Measurements from ENCODE around the gene ENTREP1.
"Not testable (repeated sequence)": the region's sequence is repeated elsewhere in the genome, so short reads cannot be mapped to it uniquely, and the experiment has no call there.

Gene ENTREP1

DNA sequence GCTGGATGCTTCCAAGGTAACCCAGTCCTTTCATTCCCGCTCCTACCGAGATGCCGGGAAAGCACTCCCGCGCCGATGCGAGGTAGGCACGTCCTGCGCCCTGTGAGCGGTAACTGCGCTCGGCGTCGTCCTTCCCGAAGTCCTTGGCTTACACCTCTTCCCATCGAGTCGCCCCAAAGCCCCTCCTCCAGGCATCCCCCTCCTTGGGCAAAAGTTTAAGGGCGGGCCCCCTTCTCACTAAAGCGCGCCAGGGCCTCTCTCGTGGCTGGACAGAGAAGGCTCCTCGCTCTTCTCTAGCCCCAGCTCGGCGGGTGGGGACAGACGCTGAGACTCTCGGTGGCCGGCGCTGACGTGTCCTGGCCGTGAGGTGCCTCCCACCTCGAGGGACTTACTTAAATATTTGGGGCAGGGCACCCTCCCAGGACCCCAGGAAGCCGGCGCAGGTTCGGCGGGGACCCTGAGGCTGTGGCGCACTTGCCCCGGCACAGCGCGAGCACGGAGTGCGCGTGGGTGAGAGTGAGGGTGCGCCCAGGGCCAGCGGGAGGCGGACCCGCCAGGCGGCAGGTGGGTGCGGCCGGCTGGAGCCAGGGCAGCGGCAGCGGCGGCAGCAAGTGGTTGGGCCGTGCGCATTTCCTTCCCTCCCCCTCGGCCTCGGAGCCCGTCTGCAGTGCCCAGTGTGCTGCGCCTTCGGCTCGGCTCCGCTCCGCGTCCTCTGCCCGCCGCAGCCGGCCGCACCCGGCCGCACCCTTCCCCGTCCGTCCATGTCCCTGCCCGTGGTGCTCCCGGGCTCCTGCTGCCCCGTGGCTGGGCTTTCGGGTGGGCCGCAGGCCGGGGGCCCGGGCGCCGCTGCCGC is at the start of gene ENTREP1:
Gene ENTREP1 (plus strand): TSS at position 667 of the 853 bp plus-strand sequence. CDS start 95 bp downstream, at position 762.
- DNase-seq (ENCODE audit: low spot score): no peak

GRCh38 chr9:69276775-69277174 is 48.2 kb upstream of the ENTREP1 start:
- DNase-seq (ENCODE audit: low spot score): no peak

GRCh38 chr9:69279084-69279731 is 45.8 kb upstream of the ENTREP1 start:
- DNase-seq (ENCODE audit: low spot score): no peak

GRCh38 chr9:69279733-69280132 is 45.3 kb upstream of the ENTREP1 start:
- no peak for DNase-seq (ENCODE audit: low spot score)

- no peak for DNase-seq (ENCODE audit: low spot score)
Observed at GRCh38 chr9:69283003-69283402, 42.0 kb upstream of the ENTREP1 start.

GRCh38 chr9:69292078-69292477 is 32.9 kb upstream of the ENTREP1 start:
- DNase-seq (ENCODE audit: low spot score): no peak

- no peak for DNase-seq (ENCODE audit: low spot score)
Observed at GRCh38 chr9:69293156-69293555, 31.9 kb upstream of the ENTREP1 start.

- DNase-seq (ENCODE audit: low spot score): no peak
Observed at GRCh38 chr9:69295872-69296552, 29.0 kb upstream of the ENTREP1 start.

DNA sequence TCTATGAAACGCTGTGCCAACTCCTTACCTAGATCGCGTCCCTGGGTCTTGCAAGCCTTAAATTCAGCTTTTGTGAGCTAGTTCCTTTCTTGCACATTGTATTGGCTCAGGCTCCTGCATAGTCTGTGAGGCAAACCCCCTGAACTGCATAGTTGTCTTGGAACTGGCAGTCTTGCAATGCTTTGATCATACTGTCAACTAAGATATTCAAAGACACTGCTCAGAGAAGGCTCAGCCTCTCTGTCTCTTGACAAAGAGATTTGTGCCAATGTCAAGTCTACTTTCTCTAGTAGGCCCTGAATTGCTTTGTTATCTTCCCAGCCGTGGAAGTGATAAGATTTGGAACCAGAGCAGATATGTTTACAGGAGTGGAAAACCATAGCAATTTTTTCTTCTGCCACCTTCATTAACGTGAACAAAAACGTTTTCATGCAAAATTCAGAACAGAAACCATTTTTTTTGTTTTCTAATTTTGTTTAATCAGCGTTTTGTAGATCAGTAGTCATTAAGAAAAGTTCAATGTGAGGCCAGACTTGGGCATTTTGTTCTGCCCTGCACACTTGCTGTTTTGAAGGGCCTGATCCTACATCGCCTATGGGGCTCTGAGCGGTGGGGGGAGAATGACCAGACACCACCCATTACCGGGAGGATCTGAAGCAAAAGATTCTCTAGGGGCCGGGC is 27.6 kb upstream of the ENTREP1 start:
- no peak for DNase-seq (ENCODE audit: low spot score)

DNA sequence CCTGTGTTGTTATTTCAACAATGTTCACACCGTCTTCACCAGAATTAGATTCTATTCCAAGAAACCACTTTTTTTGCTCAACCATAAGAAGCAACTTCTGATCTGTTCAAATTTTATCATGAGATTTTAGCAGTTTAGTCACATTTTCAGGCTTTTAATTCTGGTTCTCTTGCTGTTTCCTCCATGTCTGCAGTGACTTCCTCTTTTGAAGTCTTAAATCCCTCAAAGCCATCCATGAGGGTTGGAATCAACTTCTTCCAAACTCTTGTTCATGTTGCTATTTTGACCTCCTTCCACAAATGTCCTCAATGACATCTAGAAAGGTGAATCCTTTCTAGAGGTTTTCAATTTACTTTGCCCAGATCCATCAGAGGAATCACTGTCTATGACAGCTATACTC is 25.7 kb upstream of the ENTREP1 start:
- no peak for DNase-seq (ENCODE audit: low spot score)

DNA sequence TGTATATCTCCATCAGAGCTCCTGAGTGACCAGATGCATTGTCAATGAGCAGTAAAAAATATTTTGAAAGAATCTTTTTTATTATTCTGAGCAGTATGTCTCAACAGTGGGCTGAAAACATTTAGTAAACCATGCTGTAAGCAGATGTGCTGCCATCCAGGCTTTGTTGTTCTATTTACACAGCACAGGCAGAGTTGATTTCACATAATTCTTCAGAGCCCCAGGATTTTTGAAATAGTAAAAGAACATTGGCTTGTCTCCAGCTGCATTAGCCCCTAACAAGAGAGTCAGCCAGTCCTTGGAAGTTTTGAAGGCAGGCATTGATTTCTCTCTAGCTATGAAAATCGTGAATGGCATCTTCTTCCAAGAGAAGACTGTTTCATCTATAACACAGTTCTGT is 25.2 kb upstream of the ENTREP1 start:
- DNase-seq (ENCODE audit: low spot score): no peak

GRCh38 chr9:69303331-69303730 is 21.7 kb upstream of the ENTREP1 start:
- DNase-seq (ENCODE audit: low spot score): no peak

GRCh38 chr9:69306895-69307445 is 18.0 kb upstream of the ENTREP1 start:
- DNase-seq (ENCODE audit: low spot score): not testable (repeated sequence)

DNA sequence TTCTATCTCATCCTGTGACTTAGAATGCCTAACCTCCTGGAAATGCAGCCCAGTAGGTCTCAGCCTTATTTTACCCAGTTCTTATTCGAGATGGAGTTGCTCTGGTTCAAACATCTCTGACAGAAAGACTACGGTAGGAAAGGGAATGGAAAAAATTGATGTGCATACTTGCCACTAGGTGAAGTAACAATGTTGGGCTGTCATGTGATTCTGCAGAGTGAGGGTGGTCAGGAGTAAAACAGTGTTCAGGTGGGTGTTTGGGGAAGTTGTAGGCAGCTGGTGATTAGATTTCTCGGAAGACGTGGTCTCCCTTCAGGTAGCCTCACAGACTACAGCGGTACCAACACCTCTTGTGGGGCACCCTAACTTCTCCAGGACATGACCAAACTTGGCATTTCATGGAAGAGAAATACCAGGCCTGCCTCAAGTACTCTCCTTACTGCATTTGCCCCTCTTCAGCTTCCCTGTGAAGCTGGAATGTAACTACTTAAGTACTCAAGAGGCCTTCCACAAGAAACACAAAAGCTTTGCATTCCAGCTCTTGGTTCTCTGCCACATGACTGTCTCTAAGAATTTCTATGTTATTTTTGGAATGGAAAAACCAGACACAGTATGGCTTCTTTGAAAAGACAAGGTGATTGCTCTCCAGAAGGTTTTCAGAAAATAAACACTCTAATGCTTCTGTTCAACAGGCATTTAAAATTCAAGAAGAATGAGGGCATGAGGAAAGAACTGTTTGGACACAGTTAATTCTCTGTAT is 17.4 kb upstream of the ENTREP1 start:
- no peak for DNase-seq (ENCODE audit: low spot score)

GRCh38 chr9:69308206-69308931 is 16.6 kb upstream of the ENTREP1 start:
- DNase-seq (ENCODE audit: low spot score): no peak

GRCh38 chr9:69313175-69313574 is 11.8 kb upstream of the ENTREP1 start:
- no peak for DNase-seq (ENCODE audit: low spot score)

DNA sequence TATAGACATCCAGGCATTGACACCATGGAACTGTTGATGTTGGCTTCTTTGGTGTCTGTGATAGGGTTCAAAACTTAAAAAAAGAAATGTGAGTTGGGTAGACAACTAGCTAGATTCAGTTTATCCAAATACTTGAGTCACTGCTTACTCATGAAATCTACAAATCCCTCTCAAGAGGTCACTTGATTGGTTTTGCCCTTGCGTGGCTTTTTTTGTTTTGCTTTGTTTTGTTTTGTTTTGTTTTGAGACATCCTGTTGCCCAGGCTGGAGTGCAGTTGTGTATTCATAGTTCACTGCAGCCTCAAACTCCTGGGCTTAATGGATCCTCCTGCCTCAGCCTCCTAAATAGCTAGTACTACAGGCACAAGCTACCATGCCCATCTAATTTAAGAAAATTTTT is 10.5 kb upstream of the ENTREP1 start:
- no peak for DNase-seq (ENCODE audit: low spot score)

DNA sequence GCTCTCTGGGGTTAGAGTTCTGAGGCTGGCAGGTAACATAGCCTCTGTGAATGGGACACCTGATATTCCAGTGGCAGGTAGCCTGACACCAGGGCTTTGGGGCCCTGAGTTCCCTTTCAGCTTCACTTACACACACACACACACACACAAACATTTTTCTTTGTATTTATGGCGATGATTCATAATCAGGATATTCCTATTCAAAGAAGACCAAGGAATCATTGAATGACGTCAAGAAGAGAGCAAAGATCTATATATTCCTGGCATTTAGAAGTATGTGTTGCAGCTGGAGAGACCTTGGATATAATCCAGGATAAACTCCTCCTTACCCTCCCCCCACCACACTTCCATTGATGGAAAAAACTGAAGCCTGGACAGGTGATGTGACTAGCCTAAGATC is 7.9 kb upstream of the ENTREP1 start:
- DNase-seq (ENCODE audit: low spot score): no peak

DNA sequence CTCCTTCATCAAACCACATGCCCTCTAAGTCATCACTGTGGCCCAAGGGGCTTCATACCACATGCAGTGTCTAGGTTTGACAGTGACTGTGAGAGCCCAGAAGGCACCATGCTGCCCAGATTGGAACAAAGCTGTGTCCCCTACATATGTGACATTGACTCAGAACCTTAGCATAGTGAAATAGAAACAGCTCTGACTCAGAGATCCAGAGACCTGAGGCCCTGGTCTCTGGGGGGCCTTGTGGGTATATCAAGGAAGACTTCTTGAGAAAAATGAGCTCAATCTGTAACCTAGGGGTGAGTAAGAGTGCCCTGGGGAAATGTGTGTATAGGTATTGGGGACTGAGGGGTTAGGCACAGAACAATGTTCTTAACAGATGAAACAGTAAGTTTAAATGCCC is 7.1 kb upstream of the ENTREP1 start:
- no peak for DNase-seq (ENCODE audit: low spot score)

GRCh38 chr9:69319324-69320025 is 5.5 kb upstream of the ENTREP1 start:
- DNase-seq (ENCODE audit: low spot score): no peak

Data from pons (tissue), 1 donor.